OCI-LY3 (cell line): ENCODE measurements around the gene CASR.
"Not testable (repeated sequence)": the region's sequence is repeated elsewhere in the genome, so short reads cannot be mapped to it uniquely, and the experiment has no call there.

Experiments
- H2AFZ ChIP-seq: fragments of 200-600, 300-600 bp; shearing (Covaris generic); 2 replicates; pipeline ENCODE4 v1.6.0; 2014; ENCODE audit warnings: antibody characterized with exemption, low read depth, low read length
- H3K27ac ChIP-seq: fragments of 200-600, 300-600 bp; sonication (generic); 2 replicates; pipeline ENCODE4 v1.5.1; 2014; ENCODE audit warnings: mild to moderate bottlenecking, low read length, moderate library complexity, mixed read lengths
- H3K27me3 ChIP-seq: fragments of 200-600, 300-600 bp; sonication (generic); 2 replicates; pipeline ENCODE4 v1.6.1; 2014; ENCODE audit warnings: low read depth, low read length, mixed read lengths
- H3K36me3 ChIP-seq: fragments of 200-600, 300-600 bp; sonication (generic); replicated peaks from 2 replicates; pipeline ENCODE3; 2014; ENCODE audit warnings: low read depth, low read length, mixed read lengths
- H3K4me1 ChIP-seq: fragments of 300-600, 200-600 bp; sonication (generic); 2 replicates; pipeline ENCODE4 v1.6.1; 2014; ENCODE audit warnings: low read length, mixed read lengths
- H3K4me2 ChIP-seq: fragments of 200-600, 300-600 bp; sonication (generic); 2 replicates; pipeline ENCODE4 v1.6.1; 2014; ENCODE audit warnings: low read length, mixed read lengths
- H3K4me3 ChIP-seq: fragments of 300-600, 200-600 bp; sonication (generic); 2 replicates; pipeline ENCODE4 v1.5.1; 2014; ENCODE audit warnings: antibody characterized with exemption, mild to moderate bottlenecking, low read length, moderate library complexity
- H3K79me2 ChIP-seq: fragments of 300-600, 200-600 bp; shearing (Covaris generic); 2 replicates; pipeline ENCODE4 v1.6.1; 2014; ENCODE audit warnings: mild to moderate bottlenecking, low read length, mixed read lengths
- H3K9ac ChIP-seq: fragments of 300-600, 200-600 bp; shearing (Covaris generic); 2 replicates; pipeline ENCODE4 v1.6.0; 2014; ENCODE audit warnings: mild to moderate bottlenecking, low read length, moderate library complexity
- H3K9me3 ChIP-seq: fragments of 200-600, 300-600 bp; shearing (Covaris generic); 2 replicates; pipeline ENCODE4 v1.6.1; 2014; ENCODE audit warnings: low read length, mixed read lengths; ENCODE audit not compliant: insufficient read depth
- H4K20me1 ChIP-seq: fragments of 200-600, 300-600 bp; sonication (generic); 2 replicates; pipeline ENCODE4 v1.6.1; 2016; ENCODE audit warnings: low read length, mixed read lengths; ENCODE audit not compliant: insufficient read depth
- CTCF ChIP-seq: fragments of 200-600, 300-600 bp; sonication (generic); IDR thresholded peaks from 2 replicates; pipeline ENCODE4 v1.5.1; 2014; ENCODE audit warnings: antibody characterized with exemption, low read length, low read depth
- EZH2phosphoT487 ChIP-seq: fragments of 200-600 bp; shearing (Covaris generic); IDR thresholded peaks from 2 replicates; pipeline ENCODE4 v1.6.1; 2018; ENCODE audit warnings: antibody characterized with exemption, mixed run types, low read depth

CASR gene

GRCh38 chr3:122199552-122199951, 16.1 kb downstream of the CASR start:
- no peak overlapping the region for H3K4me2 ChIP-seq
- H4K20me1 ChIP-seq = no peaks in the 10 kb centered on the region
- no peaks in the 10 kb centered on the region for H3K4me1 ChIP-seq
- H3K9me3 ChIP-seq = no peaks in the 10 kb centered on the region
- H3K27me3 ChIP-seq = no peaks in the 10 kb centered on the region
- H3K79me2 ChIP-seq = no peaks in the 10 kb centered on the region
- no peak overlapping the region for H3K4me3 ChIP-seq
- no peak overlapping the region for H3K9ac ChIP-seq
- TF ChIP-seq EZH2phosphoT487 (no peak), CTCF (no peak)
- H2AFZ ChIP-seq = no peak overlapping the region
- H3K36me3 ChIP-seq = no peaks in the 10 kb centered on the region
- no peak overlapping the region for H3K27ac ChIP-seq

GRCh38 chr3:122200661-122201060, 17.2 kb downstream of the CASR start:
- TF ChIP-seq CTCF (no peak), EZH2phosphoT487 (no peak)
- no peaks in the 10 kb centered on the region for H3K4me1 ChIP-seq
- H3K9me3 ChIP-seq = no peaks in the 10 kb centered on the region

GRCh38 chr3:122201476-122201875, 18.0 kb downstream of the CASR start:
- not testable (repeated sequence) for H3K4me1 ChIP-seq, H3K27ac ChIP-seq

More at GRCh38 chr3:122200661-122201060, 17.2 kb downstream of the CASR start:
- no peak overlapping the region for H3K27ac ChIP-seq
- no peaks in the 10 kb centered on the region for H3K79me2 ChIP-seq
- no peaks in the 10 kb centered on the region for H4K20me1 ChIP-seq
- H3K9ac ChIP-seq = no peak overlapping the region
- no peaks in the 10 kb centered on the region for H3K36me3 ChIP-seq
- no peak overlapping the region for H3K4me3 ChIP-seq
- no peak overlapping the region for H3K4me2 ChIP-seq
- no peaks in the 10 kb centered on the region for H3K27me3 ChIP-seq
- no peak overlapping the region for H2AFZ ChIP-seq

GRCh38 chr3:122208579-122208978, 25.1 kb downstream of the CASR start:
- TF ChIP-seq CTCF (no peak), EZH2phosphoT487 (no peak)
- Histone ChIP-seq H3K36me3 (no peaks in the 10 kb centered on the region), H3K27ac (no peak overlapping the region), H3K4me3 (no peak overlapping the region), H2AFZ (no peak overlapping the region), H3K9ac (no peak overlapping the region), H3K4me1 (no peaks in the 10 kb centered on the region), H3K79me2 (no peaks in the 10 kb centered on the region), H3K9me3 (no peaks in the 10 kb centered on the region), H4K20me1 (no peaks in the 10 kb centered on the region), H3K27me3 (no peaks in the 10 kb centered on the region), H3K4me2 (no peak overlapping the region)

More at GRCh38 chr3:122201476-122201875, 18.0 kb downstream of the CASR start:
- not testable (repeated sequence) for H3K9ac ChIP-seq, H3K79me2 ChIP-seq, H3K4me2 ChIP-seq, H3K4me3 ChIP-seq, H3K36me3 ChIP-seq, H3K9me3 ChIP-seq, H4K20me1 ChIP-seq, H3K27me3 ChIP-seq, H2AFZ ChIP-seq

GRCh38 chr3:122213650-122214049, 30.2 kb downstream of the CASR start:
- no peaks in the 10 kb centered on the region for H3K36me3 ChIP-seq

More at GRCh38 chr3:122213650-122214049, 30.2 kb downstream of the CASR start:
- no peak for TF ChIP-seq CTCF
- TF ChIP-seq EZH2phosphoT487 = no peak
- Histone ChIP-seq H3K27me3 (no peaks in the 10 kb centered on the region), H3K27ac (no peak overlapping the region), H2AFZ (no peak overlapping the region), H3K9ac (no peak overlapping the region), H3K9me3 (no peaks in the 10 kb centered on the region; the same call in 1 of the 2 replicates), H3K4me1 (peaks cover 12% of the 10 kb centered on the region), H3K79me2 (no peaks in the 10 kb centered on the region), H3K4me3 (no peak overlapping the region), H3K4me2 (no peak overlapping the region), H4K20me1 (no peaks in the 10 kb centered on the region)
